ENCODE data around the gene CCDC171. TPM values are rescaled to one million over a fixed set of nuclear protein-coding genes. Genes with fewer than 3 reads are reported as not detected.

The CCDC171 gene
- total and polyA plus RNA-seq, 2 of the 13 experiments (the other 11 are each of a cell fraction or from before 2014, with no cell fraction given): 0.95 to 2.5 TPM

- H3K4me2 ChIP-seq (ENCODE audit: low read depth, low read length): no peak overlapping the region
- H3K4me3 ChIP-seq (replicated peaks in 1 of 3; ENCODE audit: insufficient read depth in 1 of 3, low read depth in 2 of 3, low read length in 3 of 3): no peak overlapping the region
- no peaks in the 10 kb centered on the region for H3K9me3 ChIP-seq (ENCODE audit: low read length)
- no peak for FAIRE-seq
- 92% methylated on average over 2 of the region's 2 CpGs for WGBS (ENCODE audit: low lambda C conversion rate)
- no peak overlapping the region for H2AFZ ChIP-seq (ENCODE audit: low read length)
- BruUV-seq (replicated peaks): no TSS peak
- H3K27ac ChIP-seq (ENCODE audit: extremely low read length, insufficient read depth, low read length): no peak overlapping the region
- H3K27me3 ChIP-seq (ENCODE audit: control insufficient read depth in 1 of 2, insufficient read depth in 2 of 2, low read length in 2 of 2): no peaks in the 10 kb centered on the region
- TF ChIP-seq ZNF431 (CRISPR knock-in tag; IDR thresholded peaks at IDR 0.05; ENCODE audit: borderline replicate concordance, low read depth) (no peak), ATF7 (IDR thresholded peaks at IDR 0.05) (no peak), ATF7 (CRISPR knock-in tag; IDR thresholded peaks at IDR 0.05) (no peak), ZBTB2 (CRISPR knock-in tag; IDR thresholded peaks at IDR 0.05; ENCODE audit: low read depth) (no peak), ZNF124 (CRISPR knock-in tag; IDR thresholded peaks at IDR 0.05) (no peak), ZNF790 (CRISPR knock-in tag; IDR thresholded peaks at IDR 0.05; ENCODE audit: borderline replicate concordance) (no peak), FOSL2 (CRISPR knock-in tag; IDR thresholded peaks at IDR 0.05) (no peak), ZNF136 (CRISPR knock-in tag; IDR thresholded peaks at IDR 0.05; ENCODE audit: low read depth) (no peak), ZNF674 (CRISPR knock-in tag; IDR thresholded peaks at IDR 0.05; ENCODE audit: low read depth) (no peak), NR2F1 (CRISPR knock-in tag; IDR thresholded peaks at IDR 0.05) (no peak), ZNF546 (CRISPR knock-in tag; conservative IDR thresholded peaks at IDR 0.05) (no peak), ZFYVE20 (CRISPR knock-in tag; IDR thresholded peaks at IDR 0.05; ENCODE audit: borderline replicate concordance, low read depth) (no peak), ARNTL (CRISPR knock-in tag; IDR thresholded peaks at IDR 0.05) (no peak), CSRNP2 (CRISPR knock-in tag; conservative IDR thresholded peaks at IDR 0.05; ENCODE audit: low read depth) (no peak), ATM (IDR thresholded peaks at IDR 0.05; ENCODE audit: borderline replicate concordance) (no peak), ELK4 (CRISPR knock-in tag; IDR thresholded peaks at IDR 0.05; ENCODE audit: borderline replicate concordance) (no peak), ZBTB49 (CRISPR knock-in tag; IDR thresholded peaks at IDR 0.05; ENCODE audit: borderline replicate concordance) (no peak), CHD2 (IDR thresholded peaks at IDR 0.05; ENCODE audit: low read depth, low read length) (no peak)
- no peaks in the 10 kb centered on the region for H3K36me3 ChIP-seq (replicated peaks in 1 of 2; ENCODE audit: control insufficient read depth in 1 of 2, insufficient read depth in 2 of 2, low read length in 2 of 2)
- ChIA-PET POLR2A (no interaction called here), CTCF (ENCODE audit: low intra/inter-chr PET ratio, low total read pairs) (no interaction called here)
- no peak for ATAC-seq
- H3K4me1 ChIP-seq (ENCODE audit: insufficient read depth, low read length): no peaks in the 10 kb centered on the region
- H3K79me2 ChIP-seq (ENCODE audit: insufficient read depth, low read length): no peaks in the 10 kb centered on the region
- intact Hi-C loops (cut with micrococcal nuclease; ENCODE audit: unreplicated experiment) (no loop called here), in situ Hi-C loops (cut with HindIII; ENCODE audit: extremely low pct_ligation_motif_present, low pct_unique_long_range_greater_than_20kb) (loop anchor here (25.0 kb wide), 1 partner anchor 252 kb away; no protein-coding TSS in a partner anchor)
- no peak overlapping the region for H3K9ac ChIP-seq (ENCODE audit: insufficient read depth, low read depth, low read length)
- no peaks in the 10 kb centered on the region for H4K20me1 ChIP-seq (ENCODE audit: insufficient read depth, low read length)
- DNase-seq (ENCODE audit: low spot score): no peak
Observed at GRCh38 chr9:15885464-15885863, 332.6 kb downstream of the CCDC171 start.

All from HepG2 (cell line).